SK-N-SH treated with all-trans-retinoic acid at 6 μM for 48 hours (cell line): ENCODE measurements around the gene SEMA3E.

Experiments used
- ISL1 ChIP-seq: fragments of 250-450 bp; sonication (Bioruptor Pico); IDR thresholded peaks from 2 replicates; pipeline ENCODE4 v2.1.2; 2022; ENCODE audit warnings: mild to moderate bottlenecking, moderate library complexity
- RARB ChIP-seq: fragments of 250-450 bp; sonication (Bioruptor Pico); IDR thresholded peaks from 2 replicates; pipeline ENCODE4 v1.8.0; 2021; ENCODE audit warnings: mild to moderate bottlenecking, moderate library complexity
- ZNF565 ChIP-seq: fragments of 450-650 bp; formaldehyde crosslinking; conservative IDR thresholded peaks from 2 replicates; pipeline ENCODE4 v1.5.0; 2020; ENCODE audit warnings: low read depth, mild to moderate bottlenecking, moderate library complexity
- TF ChIP-seq, protein P1 (sequence below): fragments of 250-450 bp; sonication (Bioruptor Pico); IDR thresholded peaks from 2 replicates; pipeline ENCODE4 v1.5.1; 2020; ENCODE audit warnings: low read depth, mild to moderate bottlenecking, moderate library complexity

DNA sequence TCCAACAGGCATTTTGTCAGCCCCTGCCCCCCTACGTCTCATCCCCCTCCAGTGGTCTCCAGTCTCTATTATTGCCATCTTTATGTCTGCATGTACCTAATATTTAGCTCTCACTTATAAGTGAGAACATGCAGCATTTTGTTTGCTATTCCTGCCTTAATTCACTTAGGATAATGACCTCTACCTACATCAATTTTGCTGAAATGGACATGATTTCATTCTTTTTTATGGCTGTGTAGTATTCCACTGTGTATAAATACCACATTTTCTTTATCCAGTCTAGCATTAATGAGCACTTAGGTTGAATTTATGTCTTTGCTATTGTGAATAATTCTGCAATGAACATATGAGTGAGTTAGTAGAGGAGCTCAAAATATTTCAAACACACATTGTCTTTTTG is 229.9 kb downstream of the SEMA3E start:
- TF ChIP-seq, protein P1, sequence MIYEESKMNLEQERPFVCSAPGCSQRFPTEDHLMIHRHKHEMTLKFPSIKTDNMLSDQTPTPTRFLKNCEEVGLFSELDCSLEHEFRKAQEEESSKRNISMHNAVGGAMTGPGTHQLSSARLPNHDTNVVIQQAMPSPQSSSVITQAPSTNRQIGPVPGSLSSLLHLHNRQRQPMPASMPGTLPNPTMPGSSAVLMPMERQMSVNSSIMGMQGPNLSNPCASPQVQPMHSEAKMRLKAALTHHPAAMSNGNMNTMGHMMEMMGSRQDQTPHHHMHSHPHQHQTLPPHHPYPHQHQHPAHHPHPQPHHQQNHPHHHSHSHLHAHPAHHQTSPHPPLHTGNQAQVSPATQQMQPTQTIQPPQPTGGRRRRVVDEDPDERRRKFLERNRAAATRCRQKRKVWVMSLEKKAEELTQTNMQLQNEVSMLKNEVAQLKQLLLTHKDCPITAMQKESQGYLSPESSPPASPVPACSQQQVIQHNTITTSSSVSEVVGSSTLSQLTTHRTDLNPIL: no peak
- TF ChIP-seq RARB (CRISPR knock-in tag) (no peak), ISL1 (CRISPR knock-in tag) (no peak), ZNF565 (no peak)
